Cardiac muscle cell (in vitro differentiated cells and primary cell): ENCODE data around the gene SLTM. TPM values are rescaled to one million over a fixed set of nuclear protein-coding genes. Genes with fewer than 3 reads are reported as not detected.
"Not testable (repeated sequence)": the region's sequence is repeated elsewhere in the genome, so short reads cannot be mapped to it uniquely, and the experiment has no call there.

ENCODE experiments used
- DNase-seq, 2 donors: peaks; one replicate each; pipeline versions ENCODE4 v3.0.0 to v3.0.0-alpha.2; 2010 to 2017; ENCODE audit warnings: low read depth in 1 of 2, low spot score in 1 of 2
- H3K27ac ChIP-seq: fragments of 200-600 bp; sonication (generic); 2 replicates; pipeline ENCODE4 v1.5.1; 2016
- H3K27me3 ChIP-seq: fragments of 200-600 bp; sonication (generic); 2 replicates; pipeline ENCODE4 v1.6.0; 2016; ENCODE audit warnings: control low read depth
- H3K36me3 ChIP-seq: fragments of 200-600 bp; sonication (generic); 2 replicates; pipeline ENCODE4 v1.5.1; 2016; ENCODE audit warnings: control low read depth
- H3K4me1 ChIP-seq: fragments of 200-600 bp; sonication (generic); 2 replicates; pipeline ENCODE4 v1.8.1; 2017; ENCODE audit warnings: low read depth, mild to moderate bottlenecking, mixed run types
- H3K4me3 ChIP-seq: fragments of 200-600 bp; sonication (generic); 2 replicates; pipeline ENCODE4 v1.5.1; 2016; ENCODE audit warnings: mild to moderate bottlenecking
- H3K9me3 ChIP-seq: fragments of 200-600 bp; sonication (generic); 2 replicates; pipeline ENCODE4 v1.5.1; 2017; ENCODE audit warnings: low read depth, mild to moderate bottlenecking, control low read depth
- polyA plus RNA-seq: library from polyadenylated mRNA; unstranded; fragments of >200 nt; fragmentation: Nextera tagmentation; extraction: Ambion mirVana; gene quantifications from 2 replicates; pipeline ENCODE4 v1.2.1, GENCODE V29; 2016
- total RNA-seq: library from RNA; depleted of rRNA; stranded (reverse); fragments of >200 nt; gene quantifications from 2 replicates; pipeline ENCODE4 v1.2.3, GENCODE V29; 2016
- TF ChIP-seq, protein P1 (sequence below): IDR thresholded peaks from 2 replicates; pipeline ENCODE4 v1.5.1; 2012; ENCODE audit warnings: low read depth, mild to moderate bottlenecking, low read length

SLTM gene
- total and polyA plus RNA-seq, 2 experiments from 2014 or later: 78.9 to 92.4 TPM

- no peak overlapping the region for H3K4me3 ChIP-seq
- TF ChIP-seq, protein P1, sequence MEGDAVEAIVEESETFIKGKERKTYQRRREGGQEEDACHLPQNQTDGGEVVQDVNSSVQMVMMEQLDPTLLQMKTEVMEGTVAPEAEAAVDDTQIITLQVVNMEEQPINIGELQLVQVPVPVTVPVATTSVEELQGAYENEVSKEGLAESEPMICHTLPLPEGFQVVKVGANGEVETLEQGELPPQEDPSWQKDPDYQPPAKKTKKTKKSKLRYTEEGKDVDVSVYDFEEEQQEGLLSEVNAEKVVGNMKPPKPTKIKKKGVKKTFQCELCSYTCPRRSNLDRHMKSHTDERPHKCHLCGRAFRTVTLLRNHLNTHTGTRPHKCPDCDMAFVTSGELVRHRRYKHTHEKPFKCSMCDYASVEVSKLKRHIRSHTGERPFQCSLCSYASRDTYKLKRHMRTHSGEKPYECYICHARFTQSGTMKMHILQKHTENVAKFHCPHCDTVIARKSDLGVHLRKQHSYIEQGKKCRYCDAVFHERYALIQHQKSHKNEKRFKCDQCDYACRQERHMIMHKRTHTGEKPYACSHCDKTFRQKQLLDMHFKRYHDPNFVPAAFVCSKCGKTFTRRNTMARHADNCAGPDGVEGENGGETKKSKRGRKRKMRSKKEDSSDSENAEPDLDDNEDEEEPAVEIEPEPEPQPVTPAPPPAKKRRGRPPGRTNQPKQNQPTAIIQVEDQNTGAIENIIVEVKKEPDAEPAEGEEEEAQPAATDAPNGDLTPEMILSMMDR: no peak
- H3K36me3 ChIP-seq: peaks cover 11% of the 10 kb centered on the region
- no peaks in the 10 kb centered on the region for H3K27me3 ChIP-seq
- H3K27ac ChIP-seq: no peak overlapping the region
- H3K9me3 ChIP-seq: no peaks in the 10 kb centered on the region
- no peaks in the 10 kb centered on the region for H3K4me1 ChIP-seq
- DNase-seq: peak in 1 of 2 donors; percentile 39
Measured at GRCh38 chr15:58856086-58856485, 77.4 kb downstream of the SLTM start.

DNA sequence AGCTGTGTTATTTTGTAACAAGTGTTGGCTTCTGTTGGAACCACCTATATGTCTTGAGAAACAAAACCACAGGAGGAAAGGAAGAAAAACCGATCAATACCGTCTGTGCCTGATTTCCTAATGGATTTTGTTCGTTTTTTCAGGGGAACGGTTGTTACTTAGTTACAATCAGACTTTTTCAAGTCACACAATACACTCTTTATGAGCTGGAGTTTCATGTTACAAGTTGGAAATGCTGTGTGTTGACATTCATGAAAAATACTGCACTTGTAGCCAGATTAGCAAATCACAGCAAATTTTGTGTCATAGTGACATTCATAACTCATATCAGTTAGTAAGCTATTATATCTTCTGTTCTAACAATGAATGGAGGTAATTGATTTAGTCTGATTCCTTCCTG, 78.9 kb downstream of the SLTM start:
- H3K4me3 ChIP-seq: no peak overlapping the region
- peak in 1 of 2 donors; percentile 42 for DNase-seq

GRCh38 chr15:58852347-58852746, 81.1 kb downstream of the SLTM start:
- no peaks in the 10 kb centered on the region for H3K4me1 ChIP-seq
- TF ChIP-seq, protein P1: peak; percentile 17
- no peak overlapping the region for H3K4me3 ChIP-seq
- H3K9me3 ChIP-seq: no peaks in the 10 kb centered on the region
- H3K27ac ChIP-seq: no peak overlapping the region
- no peaks in the 10 kb centered on the region for H3K27me3 ChIP-seq
- DNase-seq: peak in 1 of 2 donors; percentile 23
- peaks cover 11% of the 10 kb centered on the region for H3K36me3 ChIP-seq

More for the DNA sequence above, 78.9 kb downstream of the SLTM start:
- Histone ChIP-seq H3K9me3 (no peaks in the 10 kb centered on the region), H3K4me1 (no peaks in the 10 kb centered on the region), H3K36me3 (peaks cover 11% of the 10 kb centered on the region), H3K27me3 (no peaks in the 10 kb centered on the region), H3K27ac (peak overlapping the region; percentile 5)
- TF ChIP-seq, protein P1: no peak

DNA sequence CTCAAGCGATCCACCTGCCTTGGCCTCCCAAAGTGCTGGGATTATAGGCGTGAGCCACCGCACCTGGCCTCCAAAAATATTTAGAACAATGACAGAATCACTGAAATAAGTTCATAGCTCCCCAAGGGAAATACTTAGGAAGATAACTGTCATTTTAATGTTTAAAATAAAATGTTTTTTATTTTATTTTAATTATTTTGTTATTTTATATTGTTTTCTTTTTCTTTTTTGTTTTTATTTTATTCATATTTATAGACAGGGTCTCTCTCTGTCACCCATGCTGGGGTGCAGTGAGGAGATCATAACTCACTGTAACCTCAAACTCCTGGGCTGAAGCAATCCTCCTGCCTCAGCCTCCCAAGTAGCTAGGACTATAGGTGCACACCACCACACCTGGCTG, 82.3 kb downstream of the SLTM start:
- not testable (repeated sequence) for H3K27me3 ChIP-seq, H3K4me1 ChIP-seq, H3K9me3 ChIP-seq, DNase-seq, H3K4me3 ChIP-seq, H3K27ac ChIP-seq
- peaks cover 15% of the 10 kb centered on the region for H3K36me3 ChIP-seq

DNA sequence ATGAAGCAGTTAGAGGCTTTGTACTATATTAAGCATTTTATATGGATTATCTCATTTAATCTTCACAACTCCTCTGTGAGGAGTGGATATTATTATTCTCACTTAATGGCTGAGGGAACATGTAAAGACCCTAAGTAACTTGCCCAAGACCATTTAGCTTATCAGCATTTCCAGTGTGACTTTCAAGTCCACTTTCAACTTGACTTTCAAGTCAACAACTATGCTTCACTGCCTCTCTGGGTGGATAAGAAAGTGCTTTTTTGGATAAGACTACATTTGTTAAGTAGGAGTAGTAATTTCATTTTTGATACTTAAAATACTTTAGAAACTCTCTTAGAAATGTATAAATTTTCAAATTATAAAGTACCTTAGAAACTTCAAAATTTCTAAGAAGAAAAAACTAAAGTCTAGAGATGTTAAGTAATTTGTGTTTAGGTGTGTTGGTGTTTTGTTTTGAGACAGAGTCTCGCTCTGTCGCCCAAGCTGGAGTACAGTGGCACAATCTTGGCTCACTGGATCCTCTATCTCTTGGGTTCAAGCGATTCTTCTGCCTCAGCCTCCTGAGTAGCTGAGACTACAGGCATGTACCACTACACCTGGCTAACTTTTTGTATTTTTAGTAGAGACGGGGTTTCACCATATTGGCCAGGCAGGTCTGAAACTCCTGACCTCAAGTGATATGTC, 90.6 kb downstream of the SLTM start:
- Histone ChIP-seq H3K36me3 (peaks cover 4% of the 10 kb centered on the region), H3K4me3 (no peak overlapping the region), H3K27me3 (no peaks in the 10 kb centered on the region), H3K4me1 (peaks cover 9% of the 10 kb centered on the region), H3K27ac (no peak overlapping the region), H3K9me3 (no peaks in the 10 kb centered on the region)
- no peak for DNase-seq
- TF ChIP-seq, protein P1: no peak

- Histone ChIP-seq H3K4me3 (no peak overlapping the region), H3K4me1 (peaks cover 9% of the 10 kb centered on the region), H3K36me3 (no peaks in the 10 kb centered on the region), H3K27me3 (no peaks in the 10 kb centered on the region), H3K9me3 (no peaks in the 10 kb centered on the region), H3K27ac (no peak overlapping the region)
- peak in 1 of 2 donors; percentile 94 for DNase-seq
- TF ChIP-seq, protein P1: no peak
Measured at GRCh38 chr15:58840048-58840447, 93.4 kb downstream of the SLTM start.
